ENCODE measurements around the gene CIAO2B.

DNA sequence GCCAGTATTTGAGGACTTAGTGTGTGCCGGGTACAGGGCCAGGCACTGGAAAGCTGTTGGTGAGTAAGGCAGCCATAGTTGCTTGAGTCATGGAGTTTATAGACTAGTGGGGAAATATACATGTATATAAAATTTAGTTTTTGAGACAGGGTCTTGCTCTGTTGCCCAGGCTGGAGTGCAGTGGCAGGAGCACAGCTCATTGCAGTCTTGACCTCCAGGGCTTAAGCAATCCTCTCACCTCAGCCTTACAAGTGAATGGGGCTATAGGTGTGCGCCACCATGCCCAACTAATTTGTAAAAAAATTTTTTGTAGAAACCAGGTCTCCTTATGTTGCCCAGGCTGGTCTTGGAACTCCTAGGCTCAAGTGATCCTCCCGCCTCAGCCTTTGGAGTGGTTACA, 51.5 kb downstream of the CIAO2B start:
- TF ChIP-seq, protein P1, sequence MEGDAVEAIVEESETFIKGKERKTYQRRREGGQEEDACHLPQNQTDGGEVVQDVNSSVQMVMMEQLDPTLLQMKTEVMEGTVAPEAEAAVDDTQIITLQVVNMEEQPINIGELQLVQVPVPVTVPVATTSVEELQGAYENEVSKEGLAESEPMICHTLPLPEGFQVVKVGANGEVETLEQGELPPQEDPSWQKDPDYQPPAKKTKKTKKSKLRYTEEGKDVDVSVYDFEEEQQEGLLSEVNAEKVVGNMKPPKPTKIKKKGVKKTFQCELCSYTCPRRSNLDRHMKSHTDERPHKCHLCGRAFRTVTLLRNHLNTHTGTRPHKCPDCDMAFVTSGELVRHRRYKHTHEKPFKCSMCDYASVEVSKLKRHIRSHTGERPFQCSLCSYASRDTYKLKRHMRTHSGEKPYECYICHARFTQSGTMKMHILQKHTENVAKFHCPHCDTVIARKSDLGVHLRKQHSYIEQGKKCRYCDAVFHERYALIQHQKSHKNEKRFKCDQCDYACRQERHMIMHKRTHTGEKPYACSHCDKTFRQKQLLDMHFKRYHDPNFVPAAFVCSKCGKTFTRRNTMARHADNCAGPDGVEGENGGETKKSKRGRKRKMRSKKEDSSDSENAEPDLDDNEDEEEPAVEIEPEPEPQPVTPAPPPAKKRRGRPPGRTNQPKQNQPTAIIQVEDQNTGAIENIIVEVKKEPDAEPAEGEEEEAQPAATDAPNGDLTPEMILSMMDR (IDR thresholded peaks at IDR 0.05; ENCODE audit: borderline replicate concordance, extremely low read depth, low read length, poor library complexity, severe bottlenecking), result no peak
- no peak for TF ChIP-seq EZH2 (IDR thresholded peaks at IDR 0.05; ENCODE audit: borderline replicate concordance, low read depth, low read length, severe bottlenecking)

Data from DND-41 (cell line).